Esophagus muscularis mucosa (tissue), 4 donors: ENCODE data around the gene GTF2A2.

Experiments
- EP300 ChIP-seq: sonication (generic); formaldehyde crosslinking; IDR thresholded peaks from one replicate; pipeline ENCODE4 v1.6.1; 2017; ENCODE audit warnings: antibody characterized with exemption
- POLR2A ChIP-seq: fragments of 450-650 bp; IDR thresholded peaks from one replicate; pipeline ENCODE4 v1.6.1; 2017; ENCODE audit warnings: antibody characterized with exemption, moderate library complexity, mild to moderate bottlenecking, low read depth
- POLR2AphosphoS5 ChIP-seq, 2 donors: sonication (generic); formaldehyde crosslinking; IDR thresholded peaks; one replicate each; pipeline ENCODE4 v1.6.1; 2017; ENCODE audit warnings: antibody characterized with exemption in 2 of 2
- TF ChIP-seq, protein P1 (sequence below), 3 experiments: fragments of 200-600 bp in 2 of 3; fragments of 450-650 bp in 1 of 3; sonication (generic) in 2 of 3; IDR thresholded peaks; one replicate each; pipeline ENCODE4 v1.5.1; 2017 to 2019; ENCODE audit warnings: antibody characterized with exemption in 3 of 3, mild to moderate bottlenecking in 2 of 3, moderate library complexity in 1 of 3

DNA sequence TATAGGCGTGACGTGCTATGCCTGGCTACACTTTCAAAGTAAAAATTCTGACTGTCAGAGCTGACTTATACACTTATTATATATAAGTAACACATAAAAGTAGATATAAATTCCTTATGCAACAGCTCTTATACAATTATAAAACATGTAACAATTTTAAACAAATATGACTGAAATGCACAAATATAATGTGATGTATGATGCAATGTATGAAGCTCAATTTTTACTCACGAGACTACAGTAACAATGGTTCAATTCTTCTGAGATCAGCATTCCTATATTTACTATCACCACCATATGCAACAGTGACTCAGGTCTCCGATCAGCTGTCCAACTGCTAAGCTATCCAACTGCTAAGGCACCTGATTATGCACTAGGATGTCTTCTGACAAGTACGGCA lies 23.6 kb upstream of the GTF2A2 start:
- TF ChIP-seq POLR2A, result no peak
- TF ChIP-seq, protein P1, sequence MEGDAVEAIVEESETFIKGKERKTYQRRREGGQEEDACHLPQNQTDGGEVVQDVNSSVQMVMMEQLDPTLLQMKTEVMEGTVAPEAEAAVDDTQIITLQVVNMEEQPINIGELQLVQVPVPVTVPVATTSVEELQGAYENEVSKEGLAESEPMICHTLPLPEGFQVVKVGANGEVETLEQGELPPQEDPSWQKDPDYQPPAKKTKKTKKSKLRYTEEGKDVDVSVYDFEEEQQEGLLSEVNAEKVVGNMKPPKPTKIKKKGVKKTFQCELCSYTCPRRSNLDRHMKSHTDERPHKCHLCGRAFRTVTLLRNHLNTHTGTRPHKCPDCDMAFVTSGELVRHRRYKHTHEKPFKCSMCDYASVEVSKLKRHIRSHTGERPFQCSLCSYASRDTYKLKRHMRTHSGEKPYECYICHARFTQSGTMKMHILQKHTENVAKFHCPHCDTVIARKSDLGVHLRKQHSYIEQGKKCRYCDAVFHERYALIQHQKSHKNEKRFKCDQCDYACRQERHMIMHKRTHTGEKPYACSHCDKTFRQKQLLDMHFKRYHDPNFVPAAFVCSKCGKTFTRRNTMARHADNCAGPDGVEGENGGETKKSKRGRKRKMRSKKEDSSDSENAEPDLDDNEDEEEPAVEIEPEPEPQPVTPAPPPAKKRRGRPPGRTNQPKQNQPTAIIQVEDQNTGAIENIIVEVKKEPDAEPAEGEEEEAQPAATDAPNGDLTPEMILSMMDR (IDR thresholded peaks at IDR 0.05), result no peak
- no peak for TF ChIP-seq POLR2AphosphoS5 (IDR thresholded peaks at IDR 0.05)
- no peak for TF ChIP-seq EP300
